Measurements from ENCODE around the gene KANK3.

DNA sequence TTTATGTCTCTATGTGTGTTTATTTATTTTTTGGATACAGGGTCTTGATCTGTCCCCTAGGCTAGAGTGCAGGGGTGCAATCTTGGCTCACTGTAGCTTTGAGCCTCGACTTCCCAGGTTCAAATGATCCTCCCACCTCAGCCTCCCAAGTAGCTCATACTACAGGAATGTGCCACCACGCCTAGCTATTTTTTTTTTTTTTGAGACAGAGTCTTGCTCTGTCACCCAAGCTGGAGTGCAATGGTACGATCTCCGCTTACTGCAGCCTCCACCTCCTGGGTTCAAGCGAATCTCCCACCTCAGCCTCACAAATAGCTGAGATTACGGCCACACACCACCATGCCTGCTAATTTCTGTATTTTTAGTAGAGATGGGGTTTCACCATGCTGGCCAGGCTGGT is 15.9 kb upstream of the KANK3 start:
- TF ChIP-seq, protein P1, sequence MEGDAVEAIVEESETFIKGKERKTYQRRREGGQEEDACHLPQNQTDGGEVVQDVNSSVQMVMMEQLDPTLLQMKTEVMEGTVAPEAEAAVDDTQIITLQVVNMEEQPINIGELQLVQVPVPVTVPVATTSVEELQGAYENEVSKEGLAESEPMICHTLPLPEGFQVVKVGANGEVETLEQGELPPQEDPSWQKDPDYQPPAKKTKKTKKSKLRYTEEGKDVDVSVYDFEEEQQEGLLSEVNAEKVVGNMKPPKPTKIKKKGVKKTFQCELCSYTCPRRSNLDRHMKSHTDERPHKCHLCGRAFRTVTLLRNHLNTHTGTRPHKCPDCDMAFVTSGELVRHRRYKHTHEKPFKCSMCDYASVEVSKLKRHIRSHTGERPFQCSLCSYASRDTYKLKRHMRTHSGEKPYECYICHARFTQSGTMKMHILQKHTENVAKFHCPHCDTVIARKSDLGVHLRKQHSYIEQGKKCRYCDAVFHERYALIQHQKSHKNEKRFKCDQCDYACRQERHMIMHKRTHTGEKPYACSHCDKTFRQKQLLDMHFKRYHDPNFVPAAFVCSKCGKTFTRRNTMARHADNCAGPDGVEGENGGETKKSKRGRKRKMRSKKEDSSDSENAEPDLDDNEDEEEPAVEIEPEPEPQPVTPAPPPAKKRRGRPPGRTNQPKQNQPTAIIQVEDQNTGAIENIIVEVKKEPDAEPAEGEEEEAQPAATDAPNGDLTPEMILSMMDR (IDR thresholded peaks at IDR 0.05; ENCODE audit: control extremely low read depth in 1 of 3, insufficient read depth in 1 of 3, low read depth in 1 of 3, low read length in 3 of 3) = no peak
- no peak for TF ChIP-seq EP300 (IDR thresholded peaks at IDR 0.05; ENCODE audit: borderline replicate concordance in 1 of 2, low read depth in 2 of 2, low read length in 2 of 2)
- no peak for TF ChIP-seq YY1 (IDR thresholded peaks at IDR 0.05; ENCODE audit: low read depth, low read length)
- TF ChIP-seq SIN3A (conservative IDR thresholded peaks at IDR 0.05 in 1 of 2, IDR thresholded peaks at IDR 0.05 in 1 of 2; ENCODE audit: low read depth in 1 of 2, low read length in 2 of 2) = no peak
- TF ChIP-seq EZH2 (IDR thresholded peaks at IDR 0.05; ENCODE audit: low read depth, low read length, severe bottlenecking) = no peak
- no peak for TF ChIP-seq JUND (IDR thresholded peaks at IDR 0.05; ENCODE audit: low read length)
- no peak for TF ChIP-seq SIX5 (IDR thresholded peaks at IDR 0.05; ENCODE audit: low read depth, low read length)
- no peak for TF ChIP-seq CBX5 (IDR thresholded peaks at IDR 0.05; ENCODE audit: low read depth, low read length)
- TF ChIP-seq ZNF274 (IDR thresholded peaks at IDR 0.05; ENCODE audit: borderline replicate concordance, extremely low read depth, low read length) = no peak
- no peak for TF ChIP-seq POLR2A (IDR thresholded peaks at IDR 0.05; ENCODE audit: control extremely low read depth in 1 of 2, low read depth in 2 of 2, low read length in 2 of 2)
- TF ChIP-seq POLR2AphosphoS5 (IDR thresholded peaks at IDR 0.05; ENCODE audit: low read depth, low read length) = no peak
- no peak for TF ChIP-seq TAF1 (IDR thresholded peaks at IDR 0.05; ENCODE audit: low read depth, low read length)
- TF ChIP-seq CHD1 (IDR thresholded peaks at IDR 0.05; ENCODE audit: low read depth, low read length) = no peak
